WTC11 (cell line): ENCODE measurements around the gene DDX5. TPM values are rescaled to one million over a fixed set of nuclear protein-coding genes. Genes with fewer than 3 reads are reported as not detected.

Source experiments
- ATAC-seq: fragments of 200-7000 bp; cut with Tn5 transposase; 2 replicates; pipeline ENCODE4 v1.10.0; 2021; ENCODE audit warnings: mild to moderate bottlenecking, moderate library complexity
- CTCF ChIA-PET: fragments of 300-600 bp; sonication (Branson Sonifier 250); formaldehyde crosslinking; loops from one replicate; lab custom pipeline; 2021; ENCODE audit warnings: antibody characterized with exemption; lab: Charles Lee
- POLR2A ChIA-PET: fragments of 350-600 bp; sonication (Branson Sonifier 250); formaldehyde crosslinking; loops from one replicate; lab custom pipeline; 2021; ENCODE audit warnings: antibody characterized with exemption; lab: Charles Lee
- DNase-seq: peaks from one replicate; pipeline ENCODE4 v3.0.0; 2021; ENCODE audit warnings: low spot score
- H3K27ac Mint-ChIP-seq: 2 replicates; pipeline ENCODE4 v1.8.0; 2021; ENCODE audit warnings: mixed read lengths
- H3K27me3 Mint-ChIP-seq: 2 replicates; pipeline ENCODE4 v1.8.0; 2021; ENCODE audit warnings: low read depth, mild to moderate bottlenecking, moderate library complexity, mixed read lengths
- H3K36me3 Mint-ChIP-seq: 2 replicates; pipeline ENCODE4 v1.8.0; 2021; ENCODE audit warnings: mixed read lengths
- H3K4me1 Mint-ChIP-seq: 2 replicates; pipeline ENCODE4 v1.8.0; 2022; ENCODE audit warnings: mixed read lengths
- H3K4me3 Mint-ChIP-seq: 2 replicates; pipeline ENCODE4 v1.8.0; 2021; ENCODE audit warnings: mild to moderate bottlenecking, moderate library complexity, mixed read lengths
- H3K9me3 Mint-ChIP-seq: 2 replicates; pipeline ENCODE4 v1.8.0; 2021; ENCODE audit warnings: mixed read lengths
- AR ChIP-seq: fragments of 250-450 bp; sonication (Bioruptor Pico); IDR thresholded peaks from 2 replicates; pipeline ENCODE4 v1.9.0; 2021; ENCODE audit warnings: mild to moderate bottlenecking
- E2F5 ChIP-seq: sonication (generic); formaldehyde crosslinking; IDR thresholded peaks from 2 replicates; pipeline ENCODE4 v1.8.1; 2022; ENCODE audit warnings: mild to moderate bottlenecking, moderate library complexity, missing genetic modification reagents
- ELF4 ChIP-seq: sonication (generic); formaldehyde crosslinking; IDR thresholded peaks from 2 replicates; pipeline ENCODE4 v1.8.1; 2022; ENCODE audit warnings: low read depth, mild to moderate bottlenecking, moderate library complexity, missing genetic modification reagents
- FOXP1 ChIP-seq: sonication (generic); formaldehyde crosslinking; IDR thresholded peaks from 2 replicates; pipeline ENCODE4 v1.8.0; 2022; ENCODE audit warnings: missing genetic modification reagents, mild to moderate bottlenecking, moderate library complexity, borderline replicate concordance
- HMGA2 ChIP-seq: fragments of 250-450 bp; sonication (Bioruptor Pico); IDR thresholded peaks from 2 replicates; pipeline ENCODE4 v1.4.0; 2021; ENCODE audit warnings: mild to moderate bottlenecking, moderate library complexity
- HMGXB4 ChIP-seq: sonication (generic); formaldehyde crosslinking; IDR thresholded peaks from 2 replicates; pipeline ENCODE4 v1.8.1; 2023; ENCODE audit warnings: mild to moderate bottlenecking, moderate library complexity, missing genetic modification reagents
- IRF2 ChIP-seq: sonication (generic); formaldehyde crosslinking; IDR thresholded peaks from 2 replicates; pipeline ENCODE4 v1.8.0; 2022; ENCODE audit warnings: low read depth, missing genetic modification reagents, borderline replicate concordance
- JAZF1 ChIP-seq: fragments of 250-450 bp; sonication (Bioruptor Pico); IDR thresholded peaks from 2 replicates; pipeline ENCODE4 v1.9.0; 2021; ENCODE audit warnings: moderate library complexity, mild to moderate bottlenecking, inconsistent platforms
- JUN ChIP-seq: sonication (generic); formaldehyde crosslinking; IDR thresholded peaks from 2 replicates; pipeline ENCODE4 v1.8.0; 2023; ENCODE audit warnings: mild to moderate bottlenecking, missing genetic modification reagents
- MXD4 ChIP-seq: fragments of 250-450 bp; sonication (Bioruptor Pico); IDR thresholded peaks from 2 replicates; pipeline ENCODE4 v1.8.0; 2021; ENCODE audit warnings: mild to moderate bottlenecking, moderate library complexity, borderline replicate concordance
- SP1 ChIP-seq: sonication (generic); formaldehyde crosslinking; conservative IDR thresholded peaks from 2 replicates; pipeline ENCODE4 v1.8.1; 2022; ENCODE audit warnings: missing genetic modification reagents
- ZNF263 ChIP-seq: sonication (generic); formaldehyde crosslinking; IDR thresholded peaks from 2 replicates; pipeline ENCODE4 v1.8.1; 2022; ENCODE audit warnings: low read depth, mild to moderate bottlenecking, moderate library complexity, missing genetic modification reagents
- ZNF396 ChIP-seq: fragments of 250-450 bp; sonication (Bioruptor Pico); IDR thresholded peaks from 2 replicates; pipeline ENCODE4 v1.8.0; 2021; ENCODE audit warnings: mild to moderate bottlenecking, moderate library complexity, borderline replicate concordance
- ZNF423 ChIP-seq: fragments of 250-450 bp; sonication (Bioruptor Pico); IDR thresholded peaks from 2 replicates; pipeline ENCODE4 v2.1.2; 2022; ENCODE audit warnings: mild to moderate bottlenecking, moderate library complexity
- ZNF425 ChIP-seq: fragments of 250-450 bp; sonication (Bioruptor Pico); conservative IDR thresholded peaks from 2 replicates; pipeline ENCODE4 v1.9.0; 2021; ENCODE audit warnings: mild to moderate bottlenecking
- total RNA-seq: library from RNA; stranded (reverse); gene quantifications from 3 replicates; pipeline ENCODE4 v1.2.3, GENCODE V29; 2021
- TF ChIP-seq, protein P1 (sequence below): fragments of 200-600 bp; IDR thresholded peaks from 2 replicates; pipeline ENCODE4 v1.8.0; 2022; ENCODE audit warnings: antibody characterized with exemption

DDX5 gene
- total RNA-seq, 1 experiment from 2014 or later, result 612 TPM

GRCh38 chr17:64519601-64520000 is 13.5 kb upstream of the DDX5 start (continued):
- TF ChIP-seq HMGXB4 (CRISPR knock-in tag), result no peak
- no peak for TF ChIP-seq ZNF396 (CRISPR knock-in tag)
- TF ChIP-seq JUN (CRISPR knock-in tag), result no peak
- TF ChIP-seq FOXP1 (CRISPR knock-in tag), result no peak
- no peak for TF ChIP-seq E2F5 (CRISPR knock-in tag)
- no peak for TF ChIP-seq ZNF263 (CRISPR knock-in tag)
- no peak for TF ChIP-seq ELF4 (CRISPR knock-in tag)

DNA sequence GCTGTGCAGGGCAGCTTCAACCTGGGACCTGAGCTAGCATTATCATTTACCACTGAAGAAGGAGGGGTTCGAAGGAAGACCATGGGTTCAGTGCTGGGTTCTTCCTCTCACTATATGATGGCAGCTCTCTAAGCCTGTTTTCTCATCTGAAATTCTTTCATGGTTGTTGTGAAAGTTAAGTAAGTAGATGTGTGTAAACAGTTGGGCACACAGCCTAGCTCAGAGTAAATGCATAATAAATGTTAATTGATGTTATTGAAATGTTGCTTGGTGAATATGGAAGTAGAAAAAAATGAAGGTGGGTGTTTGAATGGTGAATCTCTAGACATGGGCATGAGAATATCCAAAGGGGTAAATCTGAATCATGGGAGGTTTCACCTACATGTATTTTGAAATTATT is 9.7 kb upstream of the DDX5 start:
- TF ChIP-seq SP1 (no peak), ZNF423 (CRISPR knock-in tag) (no peak), MXD4 (CRISPR knock-in tag) (no peak)
- H3K36me3 Mint-ChIP-seq, result peaks cover 78% of the 10 kb centered on the region
- H3K4me1 Mint-ChIP-seq, result peaks cover 7% of the 10 kb centered on the region
- CTCF ChIA-PET, result no interaction called here
- H3K27me3 Mint-ChIP-seq, result no peaks in the 10 kb centered on the region
- no peaks in the 10 kb centered on the region for H3K9me3 Mint-ChIP-seq
- no peak for DNase-seq
- no peak overlapping the region for H3K4me3 Mint-ChIP-seq
- H3K27ac Mint-ChIP-seq, result no peak overlapping the region
- no peak for ATAC-seq
- POLR2A ChIA-PET, result no interaction called here

DNA sequence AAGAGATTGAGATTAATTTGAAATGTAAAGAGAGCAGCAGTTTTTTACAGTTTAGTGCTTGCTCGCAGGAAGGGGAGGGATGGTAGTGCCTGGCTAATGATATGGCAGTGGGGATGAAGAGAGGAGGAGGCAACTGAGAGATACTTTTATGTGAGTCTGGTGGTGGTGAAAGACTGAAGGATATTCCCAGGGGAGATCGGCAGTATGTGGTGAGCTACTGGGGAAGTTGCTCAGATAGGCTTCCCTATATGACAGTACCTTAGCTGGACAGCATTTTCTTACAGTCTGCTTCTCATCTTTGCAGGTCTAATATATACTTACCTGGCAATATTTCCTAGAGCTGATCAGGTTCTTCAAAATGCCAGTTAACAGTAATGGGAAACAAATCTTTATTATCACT is 9.3 kb upstream of the DDX5 start:
- ChIA-PET POLR2A (no interaction called here), CTCF (no interaction called here)
- H3K36me3 Mint-ChIP-seq, result peaks cover 81% of the 10 kb centered on the region
- no peak overlapping the region for H3K27ac Mint-ChIP-seq
- no peak for TF ChIP-seq AR (CRISPR knock-in tag)
- no peak for TF ChIP-seq IRF2
- no peak overlapping the region for H3K4me3 Mint-ChIP-seq
- no peaks in the 10 kb centered on the region for H3K27me3 Mint-ChIP-seq
- DNase-seq (no peak), ATAC-seq (no peak)
- H3K4me1 Mint-ChIP-seq, result peaks cover 11% of the 10 kb centered on the region
- no peaks in the 10 kb centered on the region for H3K9me3 Mint-ChIP-seq

DNA sequence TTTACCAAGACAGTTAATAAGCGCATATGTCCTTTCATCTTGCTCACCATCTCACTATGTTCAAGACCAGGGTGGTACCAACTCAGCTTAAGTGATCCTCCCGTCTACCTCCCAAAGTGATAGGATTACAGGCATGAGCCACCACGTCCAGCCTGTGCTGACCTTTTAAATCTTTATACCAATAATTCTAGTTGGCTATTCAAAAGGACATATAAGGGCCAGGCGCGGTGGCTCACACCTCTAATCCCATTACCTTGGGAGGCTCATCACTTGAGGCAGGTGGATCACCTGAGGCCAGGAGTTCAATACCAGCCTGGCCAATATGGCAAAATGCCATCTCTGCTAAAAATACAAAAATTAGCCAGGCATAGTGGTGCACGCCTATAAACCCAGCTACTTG is 3.1 kb upstream of the DDX5 start:
- H3K4me3 Mint-ChIP-seq, result peak overlapping the region; percentile 54
- no peak for TF ChIP-seq JAZF1 (CRISPR knock-in tag)
- ChIA-PET POLR2A (interaction anchor here (0.5 kb wide), 1 partner anchor 41 kb away, joined by 3 read pairs; no protein-coding TSS in a partner anchor), CTCF (no interaction called here)
- H3K36me3 Mint-ChIP-seq, result peaks cover 69% of the 10 kb centered on the region
- H3K9me3 Mint-ChIP-seq, result no peaks in the 10 kb centered on the region
- H3K4me1 Mint-ChIP-seq, result peaks cover 37% of the 10 kb centered on the region
- H3K27ac Mint-ChIP-seq, result no peak overlapping the region
- H3K27me3 Mint-ChIP-seq, result no peaks in the 10 kb centered on the region; the same call in 1 of the 2 replicates
- no peak for ATAC-seq
- DNase-seq, result no peak

DNA sequence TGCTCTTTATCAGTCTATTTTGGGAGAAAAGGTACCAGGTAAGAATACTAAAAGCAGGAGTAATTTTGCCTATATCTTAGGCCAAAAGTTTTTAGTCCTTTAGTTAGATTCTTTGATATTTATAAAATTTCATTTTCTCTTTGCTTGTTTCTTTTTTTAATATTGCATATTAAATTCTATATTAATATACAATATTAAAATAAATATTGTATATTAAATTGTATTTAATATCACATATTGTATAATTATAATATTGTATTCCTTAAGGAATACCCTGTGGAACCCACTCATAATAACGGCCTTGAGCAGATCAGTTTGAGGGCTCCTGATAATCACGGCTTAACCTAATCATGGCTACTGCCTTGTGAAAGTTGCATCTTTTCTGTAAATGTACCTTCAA is 2.6 kb upstream of the DDX5 start:
- no peak overlapping the region for H3K27ac Mint-ChIP-seq
- CTCF ChIA-PET, result no interaction called here

More for the DNA sequence above, 2.6 kb upstream of the DDX5 start:
- Mint-ChIP-seq H3K4me1 (peaks cover 42% of the 10 kb centered on the region), H3K4me3 (peak overlapping the region; percentile 98), H3K9me3 (no peaks in the 10 kb centered on the region), H3K27me3 (no peaks in the 10 kb centered on the region; the same call in 1 of the 2 replicates), H3K36me3 (peaks cover 69% of the 10 kb centered on the region)
- DNase-seq (no peak), ATAC-seq (no peak)
- POLR2A ChIA-PET, result interaction anchor here (0.5 kb wide), 1 partner anchor 41 kb away, joined by 3 read pairs; no protein-coding TSS in a partner anchor
- TF ChIP-seq HMGA2 (CRISPR knock-in tag) (peak; percentile 96), ZNF425 (no peak)
- TF ChIP-seq, protein P1, sequence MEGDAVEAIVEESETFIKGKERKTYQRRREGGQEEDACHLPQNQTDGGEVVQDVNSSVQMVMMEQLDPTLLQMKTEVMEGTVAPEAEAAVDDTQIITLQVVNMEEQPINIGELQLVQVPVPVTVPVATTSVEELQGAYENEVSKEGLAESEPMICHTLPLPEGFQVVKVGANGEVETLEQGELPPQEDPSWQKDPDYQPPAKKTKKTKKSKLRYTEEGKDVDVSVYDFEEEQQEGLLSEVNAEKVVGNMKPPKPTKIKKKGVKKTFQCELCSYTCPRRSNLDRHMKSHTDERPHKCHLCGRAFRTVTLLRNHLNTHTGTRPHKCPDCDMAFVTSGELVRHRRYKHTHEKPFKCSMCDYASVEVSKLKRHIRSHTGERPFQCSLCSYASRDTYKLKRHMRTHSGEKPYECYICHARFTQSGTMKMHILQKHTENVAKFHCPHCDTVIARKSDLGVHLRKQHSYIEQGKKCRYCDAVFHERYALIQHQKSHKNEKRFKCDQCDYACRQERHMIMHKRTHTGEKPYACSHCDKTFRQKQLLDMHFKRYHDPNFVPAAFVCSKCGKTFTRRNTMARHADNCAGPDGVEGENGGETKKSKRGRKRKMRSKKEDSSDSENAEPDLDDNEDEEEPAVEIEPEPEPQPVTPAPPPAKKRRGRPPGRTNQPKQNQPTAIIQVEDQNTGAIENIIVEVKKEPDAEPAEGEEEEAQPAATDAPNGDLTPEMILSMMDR, result no peak
